A673 (cell line): Measurements from ENCODE around the gene GALNT14. TPM values are rescaled to one million over a fixed set of nuclear protein-coding genes. Genes with fewer than 3 reads are reported as not detected.

ENCODE experiments used
- BruUV-seq: library from RNA; stranded (reverse); fragments of 400-500 nt; replicated peaks from 2 replicates; lab custom pipeline; 2021; lab: Mats Ljungman, UMichigan
- CTCF ChIA-PET: fragments of 300-600 bp; sonication (Branson Sonifier 250); formaldehyde crosslinking; loops from one replicate; lab custom pipeline; 2022; ENCODE audit warnings: antibody characterized with exemption; lab: Charles Lee
- POLR2A ChIA-PET: fragments of 300-600 bp; sonication (Branson Sonifier 250); formaldehyde crosslinking; loops from one replicate; lab custom pipeline; 2022; ENCODE audit warnings: antibody characterized with exemption; ENCODE audit not compliant: low non-redundant PET; lab: Charles Lee
- DNase-seq: peaks from one replicate; pipeline ENCODE4 v3.0.0-alpha.2; 2015; ENCODE audit warnings: low spot score
- H3K27ac ChIP-seq: fragments of 200-600 bp; sonication (generic); 2 replicates; pipeline ENCODE4 v1.5.1; 2016; ENCODE audit warnings: mixed run types, low read depth, mild to moderate bottlenecking, mixed read lengths, antibody characterized with exemption, low read length; ENCODE audit not compliant: poor library complexity, severe bottlenecking
- H3K27me3 ChIP-seq: fragments of 200-600 bp; sonication (generic); replicated peaks from 2 replicates; pipeline ENCODE4 v1.6.1; 2017; ENCODE audit warnings: mixed run types, low read depth, mild to moderate bottlenecking, mixed read lengths, antibody characterized with exemption, low read length; ENCODE audit not compliant: insufficient read depth, poor library complexity
- H3K36me3 ChIP-seq: fragments of 200-600 bp; sonication (generic); 2 replicates; pipeline ENCODE4 v1.6.1; 2016; ENCODE audit warnings: mixed run types, mild to moderate bottlenecking, mixed read lengths, antibody characterized with exemption, low read length; ENCODE audit not compliant: insufficient read depth, poor library complexity, severe bottlenecking
- H3K4me1 ChIP-seq: fragments of 200-600 bp; sonication (generic); 2 replicates; pipeline ENCODE4 v1.6.1; 2017; ENCODE audit warnings: mixed run types, mild to moderate bottlenecking, mixed read lengths, antibody characterized with exemption, low read length; ENCODE audit not compliant: insufficient read depth, poor library complexity, severe bottlenecking
- H3K4me3 ChIP-seq: fragments of 200-600 bp; sonication (generic); 2 replicates; pipeline ENCODE4 v1.5.1; 2016; ENCODE audit warnings: low read depth, mixed run types, mild to moderate bottlenecking, mixed read lengths, low read length; ENCODE audit not compliant: poor library complexity, severe bottlenecking
- H3K9me3 ChIP-seq: fragments of 200-600 bp; sonication (generic); 2 replicates; pipeline ENCODE4 v1.6.1; 2016; ENCODE audit warnings: mixed run types, low read depth, mild to moderate bottlenecking, mixed read lengths, antibody characterized with exemption, low read length; ENCODE audit not compliant: poor library complexity, severe bottlenecking
- CTCF ChIP-seq: fragments of 300-800, 200-600 bp; sonication (generic); conservative IDR thresholded peaks from 2 replicates; pipeline ENCODE4 v1.5.1; 2017; ENCODE audit warnings: low read depth, mild to moderate bottlenecking, antibody characterized with exemption, low read length, moderate library complexity, mixed read lengths
- EZH2 ChIP-seq: fragments of 200-600 bp; sonication (generic); IDR thresholded peaks from 2 replicates; pipeline ENCODE4 v1.6.1; 2017; ENCODE audit warnings: borderline replicate concordance, low read depth, mild to moderate bottlenecking, mixed read lengths, antibody characterized with exemption, low read length; ENCODE audit not compliant: poor library complexity, severe bottlenecking
- intact Hi-C: fragments of 100-400 bp; cut with micrococcal nuclease; formaldehyde crosslinking; loops from one replicate; pipeline ENCODE4 v1.10.0; 2022; ENCODE audit not compliant: unreplicated experiment
- total RNA-seq: library from RNA; stranded (reverse); gene quantifications from 2 replicates; pipeline ENCODE4 v1.2.3, GENCODE V29; 2021

Gene GALNT14
- total RNA-seq, 1 experiment from 2014 or later: 9.7 TPM

GRCh38 chr2:31023541-31023940 lies 114.7 kb downstream of the GALNT14 start:
- Histone ChIP-seq H3K27me3 (no peaks in the 10 kb centered on the region), H3K4me1 (no peaks in the 10 kb centered on the region), H3K9me3 (no peaks in the 10 kb centered on the region), H3K27ac (no peak overlapping the region), H3K36me3 (no peaks in the 10 kb centered on the region), H3K4me3 (no peak overlapping the region)
- no peak for DNase-seq
- intact Hi-C loops: no loop called here
- ChIA-PET CTCF (no interaction called here), POLR2A (no interaction called here)
- BruUV-seq: no TSS peak
- TF ChIP-seq EZH2 (no peak), CTCF (no peak)

GRCh38 chr2:31020713-31021112 lies 117.5 kb downstream of the GALNT14 start:
- Histone ChIP-seq H3K36me3 (no peaks in the 10 kb centered on the region), H3K27ac (no peak overlapping the region), H3K9me3 (no peaks in the 10 kb centered on the region), H3K4me1 (no peaks in the 10 kb centered on the region), H3K27me3 (no peaks in the 10 kb centered on the region), H3K4me3 (no peak overlapping the region)
- ChIA-PET CTCF (no interaction called here), POLR2A (no interaction called here)
- TF ChIP-seq CTCF (no peak), EZH2 (no peak)
- intact Hi-C loops: no loop called here
- DNase-seq: peak; percentile 41
- BruUV-seq: no TSS peak

- no peak overlapping the region for H3K27ac ChIP-seq
- DNase-seq: no peak
- H3K36me3 ChIP-seq: no peaks in the 10 kb centered on the region
- H3K27me3 ChIP-seq: no peaks in the 10 kb centered on the region
- BruUV-seq: no TSS peak
- H3K9me3 ChIP-seq: no peaks in the 10 kb centered on the region
- ChIA-PET POLR2A (no interaction called here), CTCF (no interaction called here)
- H3K4me1 ChIP-seq: no peaks in the 10 kb centered on the region
- intact Hi-C loops: no loop called here
- TF ChIP-seq EZH2 (no peak), CTCF (no peak)
- no peak overlapping the region for H3K4me3 ChIP-seq
Measured at GRCh38 chr2:31018280-31018679, 120.0 kb downstream of the GALNT14 start.
